WTC11 (cell line): Measurements from ENCODE around the gene TMEM14A. TPM values are rescaled to one million over a fixed set of nuclear protein-coding genes. Genes with fewer than 3 reads are reported as not detected.

Experiments
- ATAC-seq: fragments of 200-7000 bp; cut with Tn5 transposase; 2 replicates; pipeline ENCODE4 v1.10.0; 2021; ENCODE audit warnings: mild to moderate bottlenecking, moderate library complexity
- CTCF ChIA-PET: fragments of 300-600 bp; sonication (Branson Sonifier 250); formaldehyde crosslinking; loops from one replicate; lab custom pipeline; 2021; ENCODE audit warnings: antibody characterized with exemption; lab: Charles Lee
- POLR2A ChIA-PET: fragments of 350-600 bp; sonication (Branson Sonifier 250); formaldehyde crosslinking; loops from one replicate; lab custom pipeline; 2021; ENCODE audit warnings: antibody characterized with exemption; lab: Charles Lee
- DNase-seq: peaks from one replicate; pipeline ENCODE4 v3.0.0; 2021; ENCODE audit warnings: low spot score
- H3K27ac Mint-ChIP-seq: 2 replicates; pipeline ENCODE4 v1.8.0; 2021; ENCODE audit warnings: mixed read lengths
- H3K27me3 Mint-ChIP-seq: 2 replicates; pipeline ENCODE4 v1.8.0; 2021; ENCODE audit warnings: low read depth, mild to moderate bottlenecking, moderate library complexity, mixed read lengths
- H3K36me3 Mint-ChIP-seq: 2 replicates; pipeline ENCODE4 v1.8.0; 2021; ENCODE audit warnings: mixed read lengths
- H3K4me1 Mint-ChIP-seq: 2 replicates; pipeline ENCODE4 v1.8.0; 2022; ENCODE audit warnings: mixed read lengths
- H3K4me3 Mint-ChIP-seq: 2 replicates; pipeline ENCODE4 v1.8.0; 2021; ENCODE audit warnings: mild to moderate bottlenecking, moderate library complexity, mixed read lengths
- H3K9me3 Mint-ChIP-seq: 2 replicates; pipeline ENCODE4 v1.8.0; 2021; ENCODE audit warnings: mixed read lengths
- CREB1 ChIP-seq: sonication (generic); formaldehyde crosslinking; IDR thresholded peaks from 2 replicates; pipeline ENCODE4 v1.8.0; 2023; ENCODE audit warnings: mild to moderate bottlenecking, missing genetic modification reagents
- E2F1 ChIP-seq: sonication (generic); formaldehyde crosslinking; IDR thresholded peaks from 2 replicates; pipeline ENCODE4 v1.8.0; 2022; ENCODE audit warnings: mild to moderate bottlenecking, missing genetic modification reagents
- GTF2I ChIP-seq: fragments of 250-450 bp; sonication (Bioruptor Pico); conservative IDR thresholded peaks from 2 replicates; pipeline ENCODE4 v1.4.0; 2021; ENCODE audit warnings: mild to moderate bottlenecking
- MXD4 ChIP-seq: fragments of 250-450 bp; sonication (Bioruptor Pico); IDR thresholded peaks from 2 replicates; pipeline ENCODE4 v1.8.0; 2021; ENCODE audit warnings: mild to moderate bottlenecking, moderate library complexity, borderline replicate concordance
- NFE2L1 ChIP-seq: sonication (generic); formaldehyde crosslinking; IDR thresholded peaks from 2 replicates; pipeline ENCODE4 v1.8.1; 2023; ENCODE audit warnings: missing genetic modification reagents
- NR1H2 ChIP-seq: sonication (generic); formaldehyde crosslinking; IDR thresholded peaks from 2 replicates; pipeline ENCODE4 v1.9.0; 2021; ENCODE audit warnings: mild to moderate bottlenecking, moderate library complexity, missing genetic modification reagents
- PREB ChIP-seq: sonication (generic); formaldehyde crosslinking; IDR thresholded peaks from 2 replicates; pipeline ENCODE4 v1.8.1; 2022; ENCODE audit warnings: mild to moderate bottlenecking, missing genetic modification reagents, moderate library complexity, borderline replicate concordance
- PRRX2 ChIP-seq: fragments of 250-450 bp; sonication (Bioruptor Pico); IDR thresholded peaks from 2 replicates; pipeline ENCODE4 v1.8.0; 2021; ENCODE audit warnings: mild to moderate bottlenecking
- RELA ChIP-seq: sonication (generic); formaldehyde crosslinking; IDR thresholded peaks from 2 replicates; pipeline ENCODE4 v1.8.1; 2022; ENCODE audit warnings: missing genetic modification reagents, mild to moderate bottlenecking, borderline replicate concordance
- SMAD3 ChIP-seq: sonication (generic); formaldehyde crosslinking; IDR thresholded peaks from 2 replicates; pipeline ENCODE4 v1.8.0; 2022; ENCODE audit warnings: missing genetic modification reagents, mild to moderate bottlenecking, borderline replicate concordance
- TCF7 ChIP-seq: sonication (generic); formaldehyde crosslinking; IDR thresholded peaks from 2 replicates; pipeline ENCODE4 v1.8.0; 2022; ENCODE audit warnings: mild to moderate bottlenecking, low read depth, missing genetic modification reagents, moderate library complexity
- TEAD4 ChIP-seq: sonication (generic); formaldehyde crosslinking; IDR thresholded peaks from 2 replicates; pipeline ENCODE4 v1.8.0; 2022; ENCODE audit warnings: mild to moderate bottlenecking, missing genetic modification reagents
- total RNA-seq: library from RNA; stranded (reverse); gene quantifications from 3 replicates; pipeline ENCODE4 v1.2.3, GENCODE V29; 2021
- TF ChIP-seq, protein P1 (sequence below): sonication (generic); formaldehyde crosslinking; IDR thresholded peaks from 2 replicates; pipeline ENCODE4 v1.8.1; 2023; ENCODE audit warnings: mild to moderate bottlenecking, missing genetic modification reagents
- TF ChIP-seq, protein P2 (sequence below): fragments of 250-450 bp; sonication (Bioruptor Pico); conservative IDR thresholded peaks from 2 replicates; pipeline ENCODE4 v1.9.0; 2021; ENCODE audit warnings: mild to moderate bottlenecking
- TF ChIP-seq, protein P3 (sequence below): sonication (generic); formaldehyde crosslinking; IDR thresholded peaks from 2 replicates; pipeline ENCODE4 v1.8.0; 2022; ENCODE audit warnings: mild to moderate bottlenecking, missing genetic modification reagents
- TF ChIP-seq, protein P4 (sequence below): fragments of 250-450 bp; sonication (Bioruptor Pico); IDR thresholded peaks from 2 replicates; pipeline ENCODE4 v1.9.0; 2021; ENCODE audit warnings: mild to moderate bottlenecking

Gene TMEM14A
- total RNA-seq, 1 experiment from 2014 or later, result 8.7 TPM

- TF ChIP-seq SMAD3 (CRISPR knock-in tag) (no peak), E2F1 (CRISPR knock-in tag) (no peak), MXD4 (CRISPR knock-in tag) (no peak), NFE2L1 (CRISPR knock-in tag) (no peak)
Measured at GRCh38 chr6:52734072-52734471, 63.2 kb downstream of the TMEM14A start (continued).

- Mint-ChIP-seq H3K4me3 (no peak overlapping the region), H3K27me3 (no peaks in the 10 kb centered on the region), H3K4me1 (peaks cover 46% of the 10 kb centered on the region), H3K36me3 (peaks cover 7% of the 10 kb centered on the region), H3K9me3 (peaks cover 17% of the 10 kb centered on the region), H3K27ac (no peak overlapping the region)
- ATAC-seq, result no peak
- TF ChIP-seq, protein P1, sequence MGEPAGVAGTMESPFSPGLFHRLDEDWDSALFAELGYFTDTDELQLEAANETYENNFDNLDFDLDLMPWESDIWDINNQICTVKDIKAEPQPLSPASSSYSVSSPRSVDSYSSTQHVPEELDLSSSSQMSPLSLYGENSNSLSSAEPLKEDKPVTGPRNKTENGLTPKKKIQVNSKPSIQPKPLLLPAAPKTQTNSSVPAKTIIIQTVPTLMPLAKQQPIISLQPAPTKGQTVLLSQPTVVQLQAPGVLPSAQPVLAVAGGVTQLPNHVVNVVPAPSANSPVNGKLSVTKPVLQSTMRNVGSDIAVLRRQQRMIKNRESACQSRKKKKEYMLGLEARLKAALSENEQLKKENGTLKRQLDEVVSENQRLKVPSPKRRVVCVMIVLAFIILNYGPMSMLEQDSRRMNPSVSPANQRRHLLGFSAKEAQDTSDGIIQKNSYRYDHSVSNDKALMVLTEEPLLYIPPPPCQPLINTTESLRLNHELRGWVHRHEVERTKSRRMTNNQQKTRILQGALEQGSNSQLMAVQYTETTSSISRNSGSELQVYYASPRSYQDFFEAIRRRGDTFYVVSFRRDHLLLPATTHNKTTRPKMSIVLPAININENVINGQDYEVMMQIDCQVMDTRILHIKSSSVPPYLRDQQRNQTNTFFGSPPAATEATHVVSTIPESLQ (CRISPR knock-in tag), result no peak
- TF ChIP-seq, protein P2, sequence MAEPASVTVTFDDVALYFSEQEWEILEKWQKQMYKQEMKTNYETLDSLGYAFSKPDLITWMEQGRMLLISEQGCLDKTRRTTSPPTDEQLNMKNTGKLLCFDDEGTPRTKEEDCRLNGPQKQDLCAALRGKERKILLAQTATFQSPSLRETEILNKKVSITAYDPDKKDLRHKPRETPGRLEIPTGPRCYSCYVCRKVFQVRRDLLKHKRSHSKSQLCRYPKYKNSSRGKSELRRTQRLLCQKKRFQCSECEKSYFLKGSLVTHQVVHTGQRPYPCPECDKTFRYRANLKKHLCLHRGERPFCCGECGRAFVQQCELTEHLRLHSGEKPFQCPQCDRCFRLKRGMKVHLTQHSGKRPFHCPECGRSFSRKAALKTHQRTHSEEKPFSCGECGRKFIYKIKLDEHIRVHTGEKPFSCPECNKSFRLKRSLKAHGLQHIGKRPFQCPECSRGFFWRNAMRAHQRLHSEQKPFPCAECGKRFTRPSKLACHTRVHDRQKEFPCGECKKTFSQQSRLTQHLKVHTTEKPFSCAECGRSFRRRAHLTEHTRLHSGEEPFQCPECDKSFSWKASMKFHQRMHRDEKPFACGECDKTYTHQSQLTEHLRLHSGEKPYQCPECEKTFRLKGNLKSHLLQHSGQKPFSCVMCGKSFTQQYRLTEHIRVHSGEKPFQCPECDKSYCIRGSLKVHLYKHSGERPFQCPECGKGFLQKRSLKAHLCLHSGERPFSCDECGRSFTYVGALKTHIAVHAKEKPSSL (CRISPR knock-in tag), result no peak
- TF ChIP-seq, protein P3, sequence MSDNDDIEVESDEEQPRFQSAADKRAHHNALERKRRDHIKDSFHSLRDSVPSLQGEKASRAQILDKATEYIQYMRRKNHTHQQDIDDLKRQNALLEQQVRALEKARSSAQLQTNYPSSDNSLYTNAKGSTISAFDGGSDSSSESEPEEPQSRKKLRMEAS (CRISPR knock-in tag), result no peak
- TF ChIP-seq TEAD4 (CRISPR knock-in tag), result no peak
- TF ChIP-seq GTF2I (CRISPR knock-in tag), result no peak
- TF ChIP-seq CREB1 (CRISPR knock-in tag), result no peak
- TF ChIP-seq RELA (CRISPR knock-in tag), result no peak
- TF ChIP-seq TCF7 (CRISPR knock-in tag), result no peak
- TF ChIP-seq, protein P4, sequence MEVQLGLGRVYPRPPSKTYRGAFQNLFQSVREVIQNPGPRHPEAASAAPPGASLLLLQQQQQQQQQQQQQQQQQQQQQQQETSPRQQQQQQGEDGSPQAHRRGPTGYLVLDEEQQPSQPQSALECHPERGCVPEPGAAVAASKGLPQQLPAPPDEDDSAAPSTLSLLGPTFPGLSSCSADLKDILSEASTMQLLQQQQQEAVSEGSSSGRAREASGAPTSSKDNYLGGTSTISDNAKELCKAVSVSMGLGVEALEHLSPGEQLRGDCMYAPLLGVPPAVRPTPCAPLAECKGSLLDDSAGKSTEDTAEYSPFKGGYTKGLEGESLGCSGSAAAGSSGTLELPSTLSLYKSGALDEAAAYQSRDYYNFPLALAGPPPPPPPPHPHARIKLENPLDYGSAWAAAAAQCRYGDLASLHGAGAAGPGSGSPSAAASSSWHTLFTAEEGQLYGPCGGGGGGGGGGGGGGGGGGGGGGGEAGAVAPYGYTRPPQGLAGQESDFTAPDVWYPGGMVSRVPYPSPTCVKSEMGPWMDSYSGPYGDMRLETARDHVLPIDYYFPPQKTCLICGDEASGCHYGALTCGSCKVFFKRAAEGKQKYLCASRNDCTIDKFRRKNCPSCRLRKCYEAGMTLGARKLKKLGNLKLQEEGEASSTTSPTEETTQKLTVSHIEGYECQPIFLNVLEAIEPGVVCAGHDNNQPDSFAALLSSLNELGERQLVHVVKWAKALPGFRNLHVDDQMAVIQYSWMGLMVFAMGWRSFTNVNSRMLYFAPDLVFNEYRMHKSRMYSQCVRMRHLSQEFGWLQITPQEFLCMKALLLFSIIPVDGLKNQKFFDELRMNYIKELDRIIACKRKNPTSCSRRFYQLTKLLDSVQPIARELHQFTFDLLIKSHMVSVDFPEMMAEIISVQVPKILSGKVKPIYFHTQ, result no peak
- no peak for TF ChIP-seq PRRX2 (CRISPR knock-in tag)
- no peak for TF ChIP-seq NR1H2 (CRISPR knock-in tag)
- TF ChIP-seq PREB, result no peak
- ChIA-PET POLR2A (no interaction called here), CTCF (no interaction called here)
- DNase-seq, result no peak
Measured at GRCh38 chr6:52735071-52735470, 64.2 kb downstream of the TMEM14A start.
